HEK293T (cell line): ENCODE results near the gene PASD1.
A peak's percentile ranks its signal among the peaks of the same experiment; 100 is the strongest.

Source experiments
- CTCF ChIA-PET: fragments of 350-600 bp; formaldehyde crosslinking; extraction: SDS; loops from one replicate; lab custom pipeline; 2021; ENCODE audit warnings: antibody characterized with exemption, inconsistent platforms; lab: Yijun Ruan, JAX
- POLR2A ChIA-PET: fragments of 350-600 bp; formaldehyde crosslinking; extraction: SDS; loops from one replicate; lab custom pipeline; 2020; ENCODE audit warnings: antibody characterized with exemption, inconsistent platforms; lab: Yijun Ruan, JAX
- DNase-seq: peaks from one replicate; pipeline ENCODE4 v3.0.0; 2012; ENCODE audit warnings: mixed read lengths; ENCODE audit errors: extremely low spot score
- ARNT ChIP-seq: fragments of 450-650 bp; IDR thresholded peaks from 2 replicates; pipeline ENCODE4 v1.6.1; 2017; ENCODE audit warnings: mild to moderate bottlenecking
- BHLHE40 ChIP-seq: fragments of 450-650 bp; IDR thresholded peaks from 2 replicates; pipeline ENCODE4 v1.6.1; 2016; ENCODE audit warnings: mild to moderate bottlenecking, moderate library complexity, borderline replicate concordance
- CTBP1 ChIP-seq: fragments of 450-650 bp; IDR thresholded peaks from 2 replicates; pipeline ENCODE4 v1.6.1; 2016; ENCODE audit warnings: borderline replicate concordance
- ELF4 ChIP-seq: fragments of 450-650 bp; IDR thresholded peaks from 2 replicates; pipeline ENCODE4 v1.6.1; 2017; ENCODE audit warnings: antibody characterized with exemption
- FOXA1 ChIP-seq: fragments of 450-650 bp; IDR thresholded peaks from 2 replicates; pipeline ENCODE4 v1.6.1; 2016; ENCODE audit warnings: mild to moderate bottlenecking
- FOXK2 ChIP-seq: fragments of 450-650 bp; IDR thresholded peaks from 2 replicates; pipeline ENCODE4 v1.6.1; 2016; ENCODE audit warnings: mild to moderate bottlenecking
- FOXM1 ChIP-seq: fragments of 450-650 bp; IDR thresholded peaks from 2 replicates; pipeline ENCODE4 v1.6.1; 2017; ENCODE audit warnings: mild to moderate bottlenecking, borderline replicate concordance
- HDGF ChIP-seq: fragments of 450-650 bp; IDR thresholded peaks from 2 replicates; pipeline ENCODE4 v1.6.1; 2017; ENCODE audit warnings: antibody characterized with exemption, borderline replicate concordance
- L3MBTL2 ChIP-seq: fragments of 450-650 bp; conservative IDR thresholded peaks from 2 replicates; pipeline ENCODE4 v1.6.1; 2016; ENCODE audit warnings: mild to moderate bottlenecking
- LEF1 ChIP-seq: fragments of 450-650 bp; IDR thresholded peaks from 2 replicates; pipeline ENCODE4 v1.6.1; 2017; ENCODE audit warnings: mild to moderate bottlenecking, borderline replicate concordance
- NFRKB ChIP-seq: fragments of 450-650 bp; IDR thresholded peaks from 2 replicates; pipeline ENCODE4 v1.6.1; 2016; ENCODE audit warnings: mild to moderate bottlenecking, moderate library complexity
- PKNOX1 ChIP-seq: fragments of 450-650 bp; IDR thresholded peaks from 2 replicates; pipeline ENCODE4 v1.6.1; 2016
- SP1 ChIP-seq: fragments of 450-650 bp; IDR thresholded peaks from 2 replicates; pipeline ENCODE4 v1.6.1; 2017
- SUZ12 ChIP-seq: fragments of 450-650 bp; IDR thresholded peaks from 2 replicates; pipeline ENCODE4 v1.6.1; 2016; ENCODE audit warnings: mild to moderate bottlenecking
- TARDBP ChIP-seq: fragments of 450-650 bp; IDR thresholded peaks from 2 replicates; pipeline ENCODE4 v1.6.1; 2016
- ZNF384 ChIP-seq: fragments of 450-650 bp; IDR thresholded peaks from 2 replicates; pipeline ENCODE4 v1.6.1; 2016

PASD1 gene

DNA sequence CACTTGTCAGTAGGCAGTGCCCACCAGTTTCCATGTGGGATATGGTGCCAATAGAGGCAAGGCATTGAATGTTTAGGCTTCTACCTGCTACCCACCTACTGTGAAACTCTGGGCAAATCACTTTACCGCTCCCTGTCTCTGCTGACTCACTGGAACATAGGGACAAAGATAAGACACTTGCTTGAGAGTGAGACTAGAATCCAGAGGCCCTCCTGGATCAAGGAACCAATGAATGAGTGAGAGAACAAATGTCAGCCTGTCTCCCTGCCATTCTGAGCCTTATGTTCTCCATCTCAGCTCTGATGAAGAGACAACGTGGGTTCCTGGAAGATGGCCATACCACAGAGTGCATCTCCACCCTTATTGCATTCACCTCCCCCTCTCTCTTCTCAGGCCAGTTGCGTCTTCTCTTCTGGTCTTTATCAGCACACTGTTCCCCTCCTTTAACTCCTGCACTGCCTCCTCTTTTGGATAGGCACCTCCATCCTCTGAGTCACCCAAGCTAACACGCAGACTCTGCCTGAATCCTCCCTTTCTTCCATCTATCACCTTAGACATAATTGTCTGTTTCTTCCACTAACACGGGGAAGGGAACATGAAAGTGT lies 116.4 kb downstream of the PASD1 start:
- TF ChIP-seq BHLHE40 (no peak), FOXA1 (no peak), LEF1 (no peak), CTBP1 (no peak), TARDBP (no peak), SUZ12 (no peak), ZNF384 (no peak), PKNOX1 (no peak), NFRKB (no peak), SP1 (no peak), ELF4 (no peak), L3MBTL2 (no peak), FOXM1 (no peak), ARNT (no peak), FOXK2 (no peak), HDGF (no peak)
- ChIA-PET CTCF (no interaction called here), POLR2A (no interaction called here)
- no peak for DNase-seq

GRCh38 chrX:151680805-151681204 lies 117.3 kb downstream of the PASD1 start:
- ChIA-PET POLR2A (no interaction called here), CTCF (interaction anchor here (1.0 kb wide), 1 partner anchor 529 kb away, joined by 3 read pairs; no protein-coding TSS in a partner anchor)
- DNase-seq: peak; percentile 70
- TF ChIP-seq HDGF (no peak), ZNF384 (no peak), CTBP1 (no peak), SUZ12 (no peak), NFRKB (no peak), TARDBP (no peak), FOXK2 (no peak), FOXA1 (no peak), BHLHE40 (no peak), SP1 (no peak)

GRCh38 chrX:151687635-151688034 lies 124.2 kb downstream of the PASD1 start:
- ChIA-PET POLR2A (no interaction called here), CTCF (no interaction called here)
- no peak for DNase-seq
- no peak for TF ChIP-seq CTBP1
- TF ChIP-seq HDGF: no peak
- TF ChIP-seq ELF4: no peak
- TF ChIP-seq L3MBTL2: no peak

DNA sequence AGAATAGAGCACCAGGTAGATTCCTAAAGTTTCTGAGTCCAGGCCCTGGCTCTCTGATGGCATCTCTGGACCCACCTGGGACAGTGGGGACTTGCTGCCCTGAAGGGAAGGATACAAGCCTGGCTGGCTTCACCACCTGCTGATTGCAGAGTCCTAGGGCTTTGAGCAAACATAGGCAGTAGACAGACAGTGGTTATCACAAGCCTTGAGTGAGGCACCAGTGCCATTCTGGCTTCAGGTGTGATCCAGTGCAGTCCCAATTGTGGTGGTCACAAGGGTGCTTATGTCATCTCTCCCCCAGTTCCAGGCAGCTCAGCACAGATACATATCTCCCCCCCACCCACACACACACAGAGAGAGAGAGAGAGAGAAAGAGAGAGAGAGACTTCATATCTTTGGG lies 125.2 kb downstream of the PASD1 start:
- CTCF ChIA-PET: no interaction called here
- no peak for DNase-seq
- POLR2A ChIA-PET: no interaction called here
- TF ChIP-seq FOXA1: no peak

DNA sequence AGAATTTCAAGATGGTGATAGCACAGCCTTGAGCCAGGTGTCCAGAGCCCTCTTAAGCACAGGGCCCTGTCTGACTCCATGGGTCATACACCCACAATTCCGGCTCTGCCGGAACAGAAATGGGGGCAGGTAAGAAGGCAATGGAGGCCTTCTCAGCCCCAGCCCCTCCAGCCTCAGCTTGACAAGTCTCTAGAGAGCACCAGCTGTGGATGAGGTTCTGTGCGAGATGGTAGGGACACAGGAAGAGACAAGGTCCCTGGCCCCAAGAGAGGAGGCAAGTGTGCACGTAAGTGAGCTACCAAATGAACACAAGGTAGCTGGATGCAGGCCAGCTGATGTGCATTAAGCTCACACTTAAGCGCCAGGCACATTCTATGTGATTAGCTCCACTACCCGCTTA lies 129.3 kb downstream of the PASD1 start:
- POLR2A ChIA-PET: no interaction called here
- CTCF ChIA-PET: no interaction called here
- DNase-seq: no peak
- TF ChIP-seq FOXA1: no peak
- no peak for TF ChIP-seq FOXM1
- no peak for TF ChIP-seq CTBP1
- TF ChIP-seq BHLHE40: no peak
- TF ChIP-seq ZNF384: no peak
- TF ChIP-seq FOXK2: no peak
- no peak for TF ChIP-seq SUZ12
- TF ChIP-seq L3MBTL2: no peak
- TF ChIP-seq ARNT: no peak
- TF ChIP-seq ELF4: no peak
- no peak for TF ChIP-seq TARDBP
- no peak for TF ChIP-seq HDGF
- no peak for TF ChIP-seq NFRKB
- TF ChIP-seq PKNOX1: no peak
- no peak for TF ChIP-seq SP1
- TF ChIP-seq LEF1: no peak

DNA sequence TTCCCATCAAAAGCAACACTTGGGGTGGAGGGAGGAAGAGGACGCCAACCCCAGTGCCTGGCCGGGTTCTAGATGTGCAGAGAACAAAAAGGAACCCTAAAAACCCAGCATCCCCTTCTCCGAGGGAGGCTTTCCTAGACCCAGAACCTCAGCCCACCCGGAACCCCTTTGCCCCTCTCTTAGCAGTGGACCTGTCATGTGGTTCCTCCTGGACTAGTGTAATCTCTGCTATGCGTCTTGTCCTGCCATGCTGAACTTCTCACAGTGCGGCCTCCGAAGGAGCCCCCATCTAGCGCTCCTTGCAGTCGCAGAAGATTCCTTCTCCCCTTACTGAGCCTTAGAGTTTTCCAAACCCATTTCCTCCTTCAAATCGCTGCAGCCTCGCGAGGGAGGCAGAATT lies 130.6 kb downstream of the PASD1 start:
- ChIA-PET CTCF (no interaction called here), POLR2A (no interaction called here)
- TF ChIP-seq PKNOX1: no peak
- DNase-seq: no peak

DNA sequence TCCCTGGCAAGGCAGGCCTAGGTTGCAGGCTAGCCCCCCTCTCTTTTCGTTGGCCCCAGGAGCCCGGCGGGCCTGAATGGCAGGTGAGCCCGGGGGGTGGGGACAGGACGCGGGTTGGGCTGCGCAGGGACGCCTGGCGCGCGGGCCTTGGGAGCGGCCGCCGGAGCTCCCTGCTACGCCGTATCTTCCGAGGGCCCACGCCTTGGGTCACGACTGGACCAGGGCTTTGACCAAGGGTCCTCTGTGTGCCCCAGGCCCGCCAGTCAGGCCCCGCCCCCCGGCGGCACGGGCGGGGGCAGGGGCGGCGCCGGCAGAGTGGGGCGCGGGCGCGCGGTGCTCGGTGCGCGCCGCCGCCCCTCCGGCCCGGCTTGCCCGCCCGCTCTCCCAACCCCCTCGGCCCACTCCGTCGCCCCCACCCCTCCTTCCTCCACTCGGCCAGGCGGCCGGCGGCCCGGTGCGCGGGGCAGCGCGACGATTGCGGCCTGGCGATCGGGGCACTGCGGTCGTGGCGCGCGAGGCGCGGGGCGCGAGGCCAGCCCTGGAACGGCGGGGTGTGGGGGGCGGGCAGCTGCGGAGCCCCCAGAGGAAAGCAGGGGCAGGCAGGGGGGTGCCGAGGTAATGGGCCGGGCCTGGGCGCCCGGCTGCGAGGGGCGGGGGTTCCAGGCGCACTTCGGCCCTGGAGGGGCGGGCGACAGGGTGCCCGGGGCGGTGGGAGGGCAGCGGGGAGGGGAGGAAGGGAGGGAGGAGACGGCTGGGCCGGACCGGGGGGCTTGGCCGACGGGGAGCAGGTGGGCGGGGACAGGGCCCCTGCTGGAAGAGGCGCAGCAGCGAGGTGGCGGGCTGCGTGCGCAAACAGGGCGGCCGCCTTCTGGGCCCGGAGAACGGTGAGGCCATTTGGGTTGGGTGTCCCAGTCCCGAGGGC lies 131.4 kb downstream of the PASD1 start, which contains the start of gene PRRG3:
Gene PRRG3 (plus strand): TSS at position 798 of the 922 bp plus-strand sequence. CDS start 3,357 bp downstream, outside the sequence.
- ChIA-PET CTCF (no interaction called here), POLR2A (no interaction called here)
- DNase-seq: no peak

More for the DNA sequence above, 131.4 kb downstream of the PASD1 start, which contains the start of gene PRRG3:
- no peak for TF ChIP-seq FOXK2
